Measurements from ENCODE around the gene CDH8.

Gene CDH8

DNA sequence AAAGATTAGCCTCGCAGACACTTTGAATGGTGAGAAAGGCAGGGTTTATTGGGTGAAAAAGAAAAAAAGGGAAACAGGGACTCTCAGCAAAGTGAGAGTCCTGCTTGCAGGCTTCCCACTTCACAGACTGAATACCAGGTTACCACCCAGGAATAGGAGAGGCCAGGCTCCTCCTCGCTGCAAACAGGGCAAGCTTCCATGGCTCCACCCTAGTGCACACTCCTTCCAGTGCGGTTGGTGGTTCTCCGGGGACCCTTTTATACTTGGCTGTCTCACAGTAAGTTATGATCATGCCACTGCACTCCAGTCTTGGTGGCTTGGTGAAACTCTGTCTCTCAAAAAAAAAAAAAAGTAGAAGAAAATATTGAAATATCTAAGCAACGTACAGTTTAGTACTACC, 30.5 kb upstream of the CDH8 start:
- ATAC-seq (ENCODE audit: insufficient read depth, low read depth), result no peak
- H2AFZ ChIP-seq (ENCODE audit: low read depth, low read length), result no peak overlapping the region
- H3K27me3 ChIP-seq (ENCODE audit: insufficient read depth, low read length, poor library complexity), result no peaks in the 10 kb centered on the region
- no peaks in the 10 kb centered on the region for H4K20me1 ChIP-seq (ENCODE audit: insufficient read depth, low read length)
- no peak overlapping the region for H3K4me3 ChIP-seq (ENCODE audit: low read depth in 1 of 2, low read length in 2 of 2)
- TF ChIP-seq EZH2 (IDR thresholded peaks at IDR 0.05; ENCODE audit: borderline replicate concordance, low read depth, low read length, severe bottlenecking), result no peak
- H3K4me1 ChIP-seq (ENCODE audit: insufficient read depth, low read length), result no peaks in the 10 kb centered on the region
- H3K36me3 ChIP-seq (ENCODE audit: insufficient read depth, low read length), result no peaks in the 10 kb centered on the region
- no peaks in the 10 kb centered on the region for H3K9me3 ChIP-seq (ENCODE audit: insufficient read depth, low read length, severe bottlenecking)
- H3K4me2 ChIP-seq (ENCODE audit: insufficient read depth, low read length), result no peak overlapping the region
- no peak for DNase-seq
- no peak overlapping the region for H3K9ac ChIP-seq (ENCODE audit: low read depth, low read length)
- no peak overlapping the region for H3K27ac ChIP-seq (ENCODE audit: low read length)
- no peaks in the 10 kb centered on the region for H3K79me2 ChIP-seq (ENCODE audit: insufficient read depth, low read length)

- Histone ChIP-seq H2AFZ (ENCODE audit: low read depth, low read length) (no peak overlapping the region), H3K9ac (ENCODE audit: low read depth, low read length) (no peak overlapping the region), H3K36me3 (ENCODE audit: insufficient read depth, low read length) (no peaks in the 10 kb centered on the region), H3K4me3 (ENCODE audit: low read depth in 1 of 2, low read length in 2 of 2) (no peak overlapping the region), H3K9me3 (ENCODE audit: insufficient read depth, low read length, severe bottlenecking) (no peaks in the 10 kb centered on the region), H3K4me1 (ENCODE audit: insufficient read depth, low read length) (no peaks in the 10 kb centered on the region), H4K20me1 (ENCODE audit: insufficient read depth, low read length) (no peaks in the 10 kb centered on the region), H3K4me2 (ENCODE audit: insufficient read depth, low read length) (no peak overlapping the region), H3K79me2 (ENCODE audit: insufficient read depth, low read length) (no peaks in the 10 kb centered on the region), H3K27ac (ENCODE audit: low read length) (no peak overlapping the region), H3K27me3 (ENCODE audit: insufficient read depth, low read length, poor library complexity) (no peaks in the 10 kb centered on the region)
- DNase-seq (no peak), ATAC-seq (ENCODE audit: insufficient read depth, low read depth) (no peak)
- no peak for TF ChIP-seq EZH2 (IDR thresholded peaks at IDR 0.05; ENCODE audit: borderline replicate concordance, low read depth, low read length, severe bottlenecking)
- TF ChIP-seq, protein P1, sequence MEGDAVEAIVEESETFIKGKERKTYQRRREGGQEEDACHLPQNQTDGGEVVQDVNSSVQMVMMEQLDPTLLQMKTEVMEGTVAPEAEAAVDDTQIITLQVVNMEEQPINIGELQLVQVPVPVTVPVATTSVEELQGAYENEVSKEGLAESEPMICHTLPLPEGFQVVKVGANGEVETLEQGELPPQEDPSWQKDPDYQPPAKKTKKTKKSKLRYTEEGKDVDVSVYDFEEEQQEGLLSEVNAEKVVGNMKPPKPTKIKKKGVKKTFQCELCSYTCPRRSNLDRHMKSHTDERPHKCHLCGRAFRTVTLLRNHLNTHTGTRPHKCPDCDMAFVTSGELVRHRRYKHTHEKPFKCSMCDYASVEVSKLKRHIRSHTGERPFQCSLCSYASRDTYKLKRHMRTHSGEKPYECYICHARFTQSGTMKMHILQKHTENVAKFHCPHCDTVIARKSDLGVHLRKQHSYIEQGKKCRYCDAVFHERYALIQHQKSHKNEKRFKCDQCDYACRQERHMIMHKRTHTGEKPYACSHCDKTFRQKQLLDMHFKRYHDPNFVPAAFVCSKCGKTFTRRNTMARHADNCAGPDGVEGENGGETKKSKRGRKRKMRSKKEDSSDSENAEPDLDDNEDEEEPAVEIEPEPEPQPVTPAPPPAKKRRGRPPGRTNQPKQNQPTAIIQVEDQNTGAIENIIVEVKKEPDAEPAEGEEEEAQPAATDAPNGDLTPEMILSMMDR (IDR thresholded peaks at IDR 0.05; ENCODE audit: borderline replicate concordance, extremely low read depth, low read length, poor library complexity, severe bottlenecking), result no peak
These were observed 27.9 kb upstream of the CDH8 start for GRCh38 chr16:62064173-62064572.

GRCh38 chr16:62060089-62060488, 23.9 kb upstream of the CDH8 start:
- Histone ChIP-seq H2AFZ (ENCODE audit: low read depth, low read length) (no peak overlapping the region), H3K27ac (ENCODE audit: low read length) (no peak overlapping the region), H3K9me3 (ENCODE audit: insufficient read depth, low read length, severe bottlenecking) (no peaks in the 10 kb centered on the region), H3K79me2 (ENCODE audit: insufficient read depth, low read length) (no peaks in the 10 kb centered on the region), H3K36me3 (ENCODE audit: insufficient read depth, low read length) (no peaks in the 10 kb centered on the region), H4K20me1 (ENCODE audit: insufficient read depth, low read length) (no peaks in the 10 kb centered on the region), H3K9ac (ENCODE audit: low read depth, low read length) (no peak overlapping the region), H3K4me2 (ENCODE audit: insufficient read depth, low read length) (no peak overlapping the region), H3K27me3 (ENCODE audit: insufficient read depth, low read length, poor library complexity) (no peaks in the 10 kb centered on the region), H3K4me1 (ENCODE audit: insufficient read depth, low read length) (no peaks in the 10 kb centered on the region), H3K4me3 (ENCODE audit: low read depth in 1 of 2, low read length in 2 of 2) (no peak overlapping the region)
- ATAC-seq (ENCODE audit: insufficient read depth, low read depth) (no peak), DNase-seq (no peak)
- TF ChIP-seq, protein P1 (IDR thresholded peaks at IDR 0.05; ENCODE audit: borderline replicate concordance, extremely low read depth, low read length, poor library complexity, severe bottlenecking), result no peak
- TF ChIP-seq EZH2 (IDR thresholded peaks at IDR 0.05; ENCODE audit: borderline replicate concordance, low read depth, low read length, severe bottlenecking), result no peak

DNA sequence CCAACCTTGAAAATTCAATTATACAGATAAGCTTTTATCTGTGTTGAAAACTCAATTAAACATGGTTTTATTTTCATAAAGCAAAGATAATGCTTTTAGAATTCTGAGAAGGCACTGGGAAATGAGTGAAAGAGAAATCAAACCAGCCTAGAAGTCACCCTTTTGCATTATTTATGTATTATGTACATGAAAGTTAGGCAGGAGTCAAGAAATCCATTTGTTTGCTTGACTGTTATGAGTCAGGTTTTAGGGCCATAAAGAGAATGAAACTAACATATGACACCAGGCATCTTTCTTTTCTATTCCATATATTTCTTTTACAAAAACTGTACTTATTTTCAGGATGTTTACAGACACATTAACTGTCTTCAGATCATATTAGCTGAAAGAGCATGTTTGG, 23.3 kb upstream of the CDH8 start:
- H3K4me3 ChIP-seq (ENCODE audit: low read depth in 1 of 2, low read length in 2 of 2), result no peak overlapping the region
- H3K27me3 ChIP-seq (ENCODE audit: insufficient read depth, low read length, poor library complexity), result no peaks in the 10 kb centered on the region
- H3K9ac ChIP-seq (ENCODE audit: low read depth, low read length), result no peak overlapping the region
- H2AFZ ChIP-seq (ENCODE audit: low read depth, low read length), result no peak overlapping the region
- H3K9me3 ChIP-seq (ENCODE audit: insufficient read depth, low read length, severe bottlenecking), result no peaks in the 10 kb centered on the region
- H3K27ac ChIP-seq (ENCODE audit: low read length), result no peak overlapping the region
- H3K79me2 ChIP-seq (ENCODE audit: insufficient read depth, low read length), result no peaks in the 10 kb centered on the region
- no peak overlapping the region for H3K4me2 ChIP-seq (ENCODE audit: insufficient read depth, low read length)
- no peaks in the 10 kb centered on the region for H3K36me3 ChIP-seq (ENCODE audit: insufficient read depth, low read length)
- ATAC-seq (ENCODE audit: insufficient read depth, low read depth) (no peak), DNase-seq (no peak)
- H4K20me1 ChIP-seq (ENCODE audit: insufficient read depth, low read length), result no peaks in the 10 kb centered on the region
- H3K4me1 ChIP-seq (ENCODE audit: insufficient read depth, low read length), result no peaks in the 10 kb centered on the region
- TF ChIP-seq, protein P1 (IDR thresholded peaks at IDR 0.05; ENCODE audit: borderline replicate concordance, extremely low read depth, low read length, poor library complexity, severe bottlenecking), result no peak

All from DND-41 (cell line).